NCI-H2171 (cell line): Measurements from ENCODE around the gene MRM2.

ENCODE experiments used
- DNase-seq: peaks from one replicate; lab custom pipeline; 2025; lab: John Stamatoyannopoulos, UW

MRM2 gene

DNA sequence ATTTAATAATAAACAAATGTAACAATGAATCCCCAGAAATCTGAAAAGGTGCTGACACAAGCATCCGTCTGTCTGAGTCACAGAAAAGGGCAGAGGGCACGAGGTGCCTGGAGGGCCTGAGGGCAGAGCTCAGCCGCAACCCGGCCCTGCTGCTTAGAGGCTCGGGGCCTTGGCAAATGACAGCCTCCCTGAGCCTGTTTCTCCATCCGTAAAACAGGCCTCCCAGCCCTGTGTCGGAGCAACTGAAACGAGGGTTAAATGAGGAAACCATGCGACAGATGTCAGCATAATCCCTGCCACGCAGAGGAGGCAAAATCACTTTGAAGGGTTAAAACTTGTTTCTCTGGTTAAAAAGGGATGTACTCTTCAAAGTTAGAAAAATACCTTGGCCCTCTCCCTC, 24.9 kb upstream of the MRM2 start:
- peak; percentile 37 for DNase-seq

DNA sequence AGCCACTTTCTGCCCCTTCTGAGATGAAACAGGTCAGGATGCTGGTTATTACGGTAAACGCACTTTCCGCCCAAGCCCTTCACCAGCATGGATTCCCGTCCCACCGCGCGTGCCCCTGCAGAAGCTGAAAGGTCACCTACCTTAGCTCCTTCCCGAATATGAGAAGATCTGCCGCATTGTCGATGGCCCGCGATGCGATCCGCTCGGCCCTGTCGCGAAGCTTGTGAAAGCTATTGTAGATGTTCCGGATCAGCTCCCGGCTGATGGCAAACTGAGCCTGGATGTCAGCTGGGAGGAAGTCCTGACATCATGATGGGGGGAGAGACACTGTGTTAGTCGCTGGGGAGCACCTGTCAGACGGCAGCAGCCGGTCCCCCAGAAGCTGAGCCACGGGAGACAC, 22.2 kb upstream of the MRM2 start:
- no peak for DNase-seq

DNA sequence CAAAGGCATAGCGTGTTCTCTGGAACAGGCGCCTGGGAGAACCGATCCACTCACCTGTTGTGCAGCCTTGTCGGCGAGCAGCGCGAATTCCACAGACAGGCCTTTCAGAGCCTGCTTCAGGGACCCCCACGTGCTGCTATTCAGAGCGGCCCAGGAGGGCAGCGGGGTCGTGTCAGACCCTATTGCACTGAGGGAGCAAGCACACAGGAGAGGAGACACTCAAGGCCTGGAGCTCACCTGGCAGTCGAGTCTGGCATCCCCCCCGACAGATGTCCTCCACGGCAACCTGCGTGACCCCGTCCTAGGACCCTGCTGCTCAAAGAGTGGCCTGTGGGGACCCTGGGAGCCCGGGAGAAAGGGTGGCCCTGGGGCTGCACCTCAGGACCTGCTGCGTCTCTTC, 21.2 kb upstream of the MRM2 start:
- DNase-seq = no peak

DNA sequence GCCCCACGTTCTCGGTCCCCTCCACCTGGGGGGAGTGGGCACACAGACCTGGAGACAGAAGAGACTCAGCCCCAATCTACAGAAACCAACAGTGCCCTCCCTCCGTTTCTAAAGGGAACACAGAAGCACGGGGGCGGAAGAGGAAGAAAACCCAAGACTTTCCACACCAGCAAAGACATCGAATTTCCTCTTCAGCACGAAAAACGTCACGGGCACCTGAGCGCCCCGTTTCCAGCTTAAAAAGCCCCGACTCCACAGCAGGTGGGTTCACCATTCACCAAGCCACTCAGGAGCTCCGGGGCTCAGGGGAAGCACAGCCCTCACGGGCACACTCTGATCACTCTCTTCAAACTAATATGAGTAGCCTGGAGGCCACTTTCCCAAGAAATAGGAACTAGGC, 19.6 kb upstream of the MRM2 start:
- DNase-seq = no peak

DNA sequence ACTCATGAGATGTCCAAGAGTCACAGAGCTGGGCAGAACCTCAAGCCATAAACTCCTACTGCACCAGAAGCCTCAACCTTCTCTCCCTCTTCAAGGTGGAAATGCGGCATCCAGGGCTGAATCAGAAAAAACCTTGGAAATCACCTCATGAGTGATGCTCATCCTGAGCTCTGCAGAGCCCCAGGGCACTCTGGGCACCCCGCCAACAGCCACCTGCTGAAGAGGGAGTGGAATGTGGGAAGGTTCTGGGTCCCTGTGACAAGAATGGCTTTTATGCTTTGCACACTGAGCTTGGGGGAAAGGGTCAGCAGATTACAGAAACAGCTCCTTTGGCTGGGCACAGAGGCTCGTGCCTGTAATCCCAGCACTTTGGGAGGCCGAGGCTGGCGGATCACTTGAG, 18.8 kb upstream of the MRM2 start:
- DNase-seq = peak; percentile 72

DNA sequence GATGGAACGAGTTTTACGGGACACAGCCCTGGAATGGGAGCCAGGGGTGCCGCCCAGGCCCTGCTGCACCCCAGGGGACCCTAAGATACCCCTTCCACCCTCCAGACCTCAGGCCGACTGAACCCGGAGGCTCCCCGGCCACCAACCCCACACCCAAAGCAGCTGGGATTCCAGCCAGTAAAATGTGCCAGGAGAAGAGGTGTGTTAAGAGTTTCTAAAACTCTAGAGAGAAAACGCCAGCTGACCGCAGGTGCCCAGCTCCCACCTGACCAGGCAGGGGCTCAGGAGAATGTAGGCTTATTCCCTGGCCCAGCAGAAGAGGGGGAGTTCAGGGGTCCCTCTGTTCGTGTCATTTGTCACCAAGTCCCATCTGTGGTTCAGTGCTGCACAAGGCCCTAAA, 17.5 kb upstream of the MRM2 start:
- DNase-seq = no peak

DNA sequence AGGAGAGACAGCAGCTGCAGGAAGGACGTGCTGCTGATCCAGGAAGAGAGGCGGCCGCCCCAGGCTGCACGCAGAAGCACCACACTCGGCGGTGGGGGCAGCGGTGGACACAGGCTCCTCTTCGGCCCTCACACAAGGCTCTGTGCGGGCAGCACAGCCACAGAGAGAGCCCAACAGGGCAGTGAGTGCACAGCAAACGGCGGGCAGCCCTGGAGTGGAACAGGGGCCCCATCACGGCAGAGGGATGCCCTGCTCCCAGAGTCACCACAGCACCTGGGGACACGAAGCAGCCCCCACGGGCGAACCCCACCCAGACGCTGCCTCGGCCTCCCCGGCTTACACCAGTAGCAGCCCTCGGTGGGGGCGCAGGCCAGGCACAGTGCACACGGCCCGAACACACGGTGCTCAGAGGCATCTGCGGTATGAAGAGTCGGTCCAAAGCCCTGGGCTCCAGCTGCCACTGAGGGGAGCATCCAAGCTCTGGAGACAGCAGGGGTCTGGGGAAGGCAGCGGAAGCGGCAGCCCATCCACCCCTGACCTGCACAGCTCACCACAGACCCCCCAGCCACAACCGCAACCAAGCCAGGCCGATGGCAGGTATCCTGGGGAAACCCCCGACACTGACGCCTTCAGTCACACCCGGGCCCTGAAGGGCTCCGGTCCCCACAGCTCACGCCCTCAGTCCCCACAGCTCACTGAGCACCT, 16.8 kb upstream of the MRM2 start:
- no peak for DNase-seq

DNA sequence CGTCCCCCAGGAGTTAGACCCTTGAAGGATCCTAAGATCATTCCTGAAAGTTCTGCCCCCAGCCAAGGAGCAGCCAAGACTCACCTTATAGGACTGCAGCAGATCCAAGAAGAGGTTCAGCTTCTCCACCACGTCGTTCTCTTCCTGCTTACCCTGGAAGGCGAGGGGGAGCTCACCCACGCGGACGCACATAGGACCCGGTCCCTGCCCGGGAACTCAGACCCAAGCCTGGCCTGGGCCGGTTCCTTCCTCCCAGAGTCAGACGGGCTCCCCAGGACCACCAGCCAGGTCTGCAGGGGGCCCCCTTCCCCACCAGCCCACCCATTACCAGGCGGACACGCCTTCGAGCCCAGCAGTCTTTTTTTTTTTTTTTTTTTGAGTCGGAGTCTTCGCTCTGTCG, 15.6 kb upstream of the MRM2 start:
- no peak for DNase-seq

DNA sequence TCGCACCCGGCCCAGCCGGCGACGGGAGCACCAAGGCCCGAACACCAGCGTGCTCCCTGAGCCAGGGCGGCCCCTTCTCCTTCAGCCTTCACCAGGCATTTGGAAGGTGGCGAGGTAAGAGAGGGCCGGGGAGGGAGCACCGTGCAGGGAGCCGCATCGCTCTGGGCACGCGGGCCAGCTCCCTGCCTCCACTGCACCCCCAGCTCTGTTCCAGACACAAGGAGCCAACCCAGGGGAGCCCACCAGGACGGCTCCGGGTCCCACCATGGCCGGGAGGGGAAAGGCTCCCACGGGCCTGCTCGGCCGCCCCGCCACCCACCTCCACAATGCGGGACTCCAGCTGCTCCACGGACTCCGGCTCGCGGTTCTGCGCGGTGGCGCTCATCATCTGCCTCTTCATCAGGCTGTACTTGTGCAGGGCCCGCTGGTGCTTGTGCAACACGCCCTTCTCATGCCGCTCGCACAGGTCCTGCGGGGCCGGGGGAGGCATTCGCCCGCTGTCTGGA, 15.1 kb upstream of the MRM2 start:
- no peak for DNase-seq

DNA sequence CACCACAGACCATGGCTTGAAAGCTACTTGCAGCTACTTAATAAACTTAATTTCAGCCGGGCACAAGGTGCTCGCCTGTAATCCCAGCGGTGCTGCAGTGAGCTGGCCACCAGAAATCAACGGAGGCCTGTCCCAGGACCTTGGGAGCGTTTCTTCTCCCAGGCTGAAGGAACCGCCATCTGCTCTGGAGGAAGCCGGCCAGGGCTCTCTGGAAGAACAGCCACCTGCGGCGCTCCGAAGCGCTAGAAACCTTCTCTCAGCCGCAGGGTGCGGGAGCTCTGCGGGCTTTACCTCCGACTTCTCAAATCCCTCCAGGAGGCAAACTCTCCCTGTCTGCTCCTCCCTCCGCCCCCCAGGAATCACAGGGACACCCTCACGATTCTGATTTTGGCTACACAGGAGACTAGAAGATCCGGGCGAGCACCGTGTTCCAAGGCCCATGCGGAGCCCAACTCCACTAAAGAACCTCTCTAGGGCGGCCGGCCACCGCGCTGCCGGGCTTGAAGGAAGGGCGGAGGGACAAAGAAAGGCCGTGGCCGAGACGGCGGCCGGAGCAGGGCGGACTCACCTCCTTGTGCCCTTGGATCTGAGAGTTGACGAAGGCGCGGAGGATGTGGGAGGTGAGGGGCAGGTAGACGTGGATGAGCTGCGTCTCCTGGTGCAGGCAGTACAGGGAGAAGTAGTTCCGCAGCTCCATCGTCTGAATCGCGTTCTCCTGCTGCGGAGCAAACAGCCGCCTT, 14.5 kb upstream of the MRM2 start:
- no peak for DNase-seq

DNA sequence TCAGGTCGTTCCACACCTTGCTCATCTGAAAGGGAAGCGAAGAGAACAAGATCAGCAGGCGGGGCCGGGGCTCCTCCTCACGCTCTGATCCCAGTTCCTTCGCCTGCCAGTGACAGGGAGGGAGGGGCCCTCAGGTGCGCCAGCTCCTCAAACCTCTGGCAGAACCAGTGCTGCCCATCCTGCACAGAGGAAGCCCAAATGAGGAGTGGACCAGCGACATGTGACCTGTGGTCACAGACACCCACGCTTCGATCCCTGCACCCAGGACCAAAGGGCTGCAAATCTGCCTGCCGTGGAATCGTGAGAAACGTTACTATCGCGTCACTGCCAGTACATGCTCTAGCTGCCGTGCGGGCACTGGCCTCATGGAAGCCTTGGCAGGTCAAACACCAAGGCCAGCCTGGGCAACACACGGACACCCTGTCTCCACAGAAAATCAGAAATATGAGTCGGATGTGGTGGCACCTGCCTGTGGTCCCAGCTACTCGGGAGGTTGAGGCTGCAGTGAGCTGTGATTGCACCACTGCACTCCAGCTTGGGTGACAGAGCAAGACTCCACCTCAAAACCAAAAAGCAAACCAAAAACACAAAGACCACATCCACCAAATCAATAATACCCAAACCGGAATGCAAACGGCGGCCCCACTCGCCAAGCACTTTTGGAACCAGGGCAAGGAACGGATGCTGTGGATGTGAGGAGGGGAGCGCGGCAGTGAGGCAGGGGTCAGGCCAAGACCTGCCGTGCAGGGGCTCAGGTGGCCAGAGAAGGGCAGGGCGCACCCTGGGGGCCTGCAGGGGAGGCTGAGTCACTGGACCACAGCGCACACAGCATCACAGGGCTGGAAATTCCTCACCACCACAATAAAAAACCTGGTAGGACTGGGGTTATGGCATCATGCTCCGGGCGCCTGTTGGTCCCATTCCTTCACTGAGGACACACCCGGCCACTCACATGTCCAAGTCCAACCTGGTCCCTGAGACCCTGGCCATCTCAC, 13.4 kb upstream of the MRM2 start:
- no peak for DNase-seq

DNA sequence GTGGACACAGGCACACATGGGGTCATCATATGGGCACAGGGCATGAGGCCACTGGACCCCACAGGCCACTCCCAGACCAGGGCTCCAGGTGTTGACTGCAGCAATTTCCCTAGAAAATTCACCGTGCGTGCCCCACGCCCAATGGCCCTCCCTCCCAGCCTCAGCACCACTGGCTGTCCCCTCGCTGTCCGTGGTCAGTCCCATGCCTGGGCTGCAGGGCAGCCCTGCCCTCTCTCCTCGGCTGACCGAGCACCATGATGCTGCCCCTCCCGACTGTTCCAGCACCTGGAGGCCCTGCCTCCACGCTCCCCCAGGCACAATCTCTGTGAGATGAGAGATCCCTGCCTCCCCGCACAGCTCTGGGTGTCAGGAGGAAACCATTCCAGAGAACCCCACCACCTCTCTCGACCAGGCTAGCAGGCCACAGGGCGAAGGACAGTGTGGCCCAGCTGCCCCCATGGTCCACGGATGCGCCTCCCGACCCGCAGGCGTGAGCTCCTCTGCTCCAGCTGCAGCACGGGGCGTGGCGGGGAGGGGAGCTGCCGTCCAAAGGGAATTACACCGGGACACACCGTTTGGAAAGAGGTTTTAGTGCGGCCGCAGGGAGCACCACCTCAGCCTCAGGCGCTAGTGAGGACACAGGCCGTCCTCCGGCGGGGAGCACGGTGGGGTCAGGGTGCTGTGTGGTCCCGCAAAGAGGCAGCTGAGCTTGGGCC, 12.6 kb upstream of the MRM2 start:
- no peak for DNase-seq

DNA sequence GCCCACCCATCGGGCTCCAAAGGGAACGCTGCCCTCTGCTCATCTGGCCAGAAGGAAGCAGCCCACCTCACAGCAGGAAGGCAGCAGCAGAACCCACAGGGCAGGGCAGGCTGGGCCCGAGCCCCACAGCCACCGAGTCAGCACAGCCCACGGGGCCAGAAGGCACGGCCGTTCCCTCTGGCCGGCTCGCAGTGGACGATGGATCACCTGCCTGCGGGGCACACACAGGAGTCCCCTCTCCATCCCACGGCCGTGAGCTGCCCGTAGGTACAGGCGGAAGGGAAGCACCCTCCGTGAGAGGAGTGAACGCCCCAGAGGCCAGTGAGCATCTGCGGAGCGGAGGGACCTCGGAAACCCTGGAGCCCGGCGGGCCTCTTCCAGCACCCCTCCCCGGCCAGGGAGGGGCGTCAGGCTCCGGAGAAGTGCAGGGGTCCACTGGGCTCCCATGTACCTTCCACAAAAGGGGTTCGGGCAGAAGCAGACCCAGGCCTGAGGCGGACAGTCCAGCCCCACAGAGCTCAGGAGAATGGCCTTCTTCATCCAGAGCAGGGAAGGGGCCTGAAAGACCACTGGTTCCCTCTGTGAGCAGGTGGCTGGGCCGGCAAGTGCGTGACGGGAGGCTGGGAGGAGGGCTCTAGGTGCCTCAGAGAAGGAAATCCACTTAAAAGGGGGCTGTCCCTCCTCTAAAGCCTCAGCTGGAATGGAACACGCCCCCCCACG, 11.7 kb upstream of the MRM2 start:
- no peak for DNase-seq

DNA sequence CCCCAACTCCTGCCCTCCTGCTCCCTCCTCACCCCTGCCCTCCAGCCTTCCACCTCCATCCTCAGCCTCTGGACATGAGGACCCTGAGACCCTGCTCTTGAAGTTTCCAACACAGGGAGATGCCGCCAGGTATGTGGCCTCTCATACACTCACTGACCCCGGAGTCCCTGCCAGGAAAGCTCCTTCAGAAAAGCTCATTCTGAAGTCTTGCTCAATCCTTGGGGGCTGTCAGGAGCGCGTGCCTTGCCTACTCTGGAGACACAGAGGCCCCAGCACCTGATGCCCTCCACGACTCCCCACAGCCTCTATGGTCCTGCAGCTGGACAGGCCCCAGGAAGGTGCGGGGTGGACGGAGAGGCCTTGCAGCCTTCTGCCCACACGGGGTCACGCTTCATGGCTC, 11.0 kb upstream of the MRM2 start:
- no peak for DNase-seq

DNA sequence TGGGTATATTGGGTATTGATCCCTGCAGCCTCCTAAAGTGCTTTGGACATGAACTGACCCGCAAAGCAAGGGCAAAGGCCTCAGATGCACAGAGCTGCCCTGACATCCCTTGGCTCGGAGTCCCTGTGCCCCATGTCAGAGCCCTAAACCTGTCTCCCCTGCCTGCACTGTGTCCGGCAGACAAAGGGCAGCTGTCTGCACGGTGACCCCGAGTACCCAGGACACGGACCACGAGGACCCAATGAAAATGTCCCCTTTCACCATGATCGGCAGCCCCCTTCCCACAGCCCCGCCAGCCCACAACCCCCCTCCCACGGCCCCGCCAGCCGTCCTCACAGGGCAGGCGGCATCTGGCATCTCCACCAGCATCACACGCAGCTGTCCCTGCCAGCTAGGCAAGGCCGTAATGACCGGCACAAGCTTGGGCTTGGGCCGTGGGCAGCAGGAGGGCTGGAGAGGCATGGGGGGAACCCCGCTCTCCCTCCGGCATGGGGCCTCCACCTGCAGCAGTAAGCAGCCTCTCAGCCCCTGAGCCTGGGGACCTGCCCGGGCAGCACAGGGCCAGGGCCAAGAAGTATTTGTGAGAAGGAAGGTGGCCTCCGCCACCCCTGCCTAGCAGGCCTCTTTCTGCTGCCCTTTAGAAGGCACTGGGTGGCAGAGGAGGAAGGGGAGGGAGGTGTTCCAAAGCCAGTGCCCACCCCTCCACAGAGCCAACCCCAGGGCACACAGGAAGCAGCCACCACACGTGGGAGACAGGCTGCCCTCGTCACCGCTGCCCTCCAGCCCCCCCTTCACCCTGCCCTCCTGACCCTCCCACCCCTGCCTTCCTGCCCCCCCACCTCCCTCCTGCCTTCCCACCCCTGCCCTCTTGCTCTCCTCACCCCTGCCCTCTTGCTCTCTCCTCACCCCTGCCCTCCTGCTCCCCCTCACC, 10.1 kb upstream of the MRM2 start:
- DNase-seq = no peak

DNA sequence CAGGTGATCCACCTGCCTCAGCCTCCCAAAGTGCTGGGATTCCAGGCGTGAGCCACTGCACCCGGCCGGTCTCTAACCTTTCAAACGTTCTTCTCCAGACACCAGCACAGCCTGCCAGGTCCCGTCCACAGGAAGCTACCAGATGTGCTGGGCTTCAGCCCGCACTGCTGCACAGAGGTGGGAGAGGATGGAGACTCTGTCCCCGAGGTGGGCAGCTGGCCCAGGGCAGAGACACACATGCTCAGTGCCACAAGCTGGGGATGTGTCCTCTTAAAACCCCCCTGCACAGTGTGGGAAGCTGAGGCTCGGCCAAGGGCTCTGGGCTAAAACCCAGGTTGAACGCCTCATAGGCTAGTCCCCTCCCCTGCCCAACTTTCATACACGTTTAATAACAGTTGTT, 9.4 kb upstream of the MRM2 start:
- no peak for DNase-seq

DNA sequence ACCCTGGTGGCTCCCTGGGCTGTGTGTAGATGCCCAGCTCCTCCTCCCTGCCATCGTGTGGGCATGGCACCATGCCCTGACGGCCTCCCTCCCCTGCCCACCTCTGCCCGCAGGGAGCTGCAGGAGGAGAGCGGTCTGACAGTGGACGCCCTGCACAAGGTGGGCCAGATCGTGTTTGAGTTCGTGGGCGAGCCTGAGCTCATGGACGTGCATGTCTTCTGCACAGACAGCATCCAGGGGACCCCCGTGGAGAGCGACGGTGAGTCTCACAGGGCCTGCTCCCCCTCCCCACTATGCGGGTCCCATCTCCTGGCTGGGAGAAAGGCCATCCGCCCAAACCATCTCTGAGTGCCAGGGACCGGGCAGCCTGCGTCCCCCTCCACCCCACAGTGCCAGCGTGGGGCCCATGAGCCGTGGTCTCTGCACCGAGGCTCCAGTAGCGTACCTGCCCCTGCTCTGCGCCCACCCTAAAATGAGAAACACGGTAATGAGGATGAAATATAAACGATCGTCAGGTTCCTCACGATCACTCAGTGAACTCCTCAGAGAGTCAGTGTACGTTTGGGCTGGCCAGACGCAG, 7.8 kb upstream of the MRM2 start:
- no peak for DNase-seq

DNA sequence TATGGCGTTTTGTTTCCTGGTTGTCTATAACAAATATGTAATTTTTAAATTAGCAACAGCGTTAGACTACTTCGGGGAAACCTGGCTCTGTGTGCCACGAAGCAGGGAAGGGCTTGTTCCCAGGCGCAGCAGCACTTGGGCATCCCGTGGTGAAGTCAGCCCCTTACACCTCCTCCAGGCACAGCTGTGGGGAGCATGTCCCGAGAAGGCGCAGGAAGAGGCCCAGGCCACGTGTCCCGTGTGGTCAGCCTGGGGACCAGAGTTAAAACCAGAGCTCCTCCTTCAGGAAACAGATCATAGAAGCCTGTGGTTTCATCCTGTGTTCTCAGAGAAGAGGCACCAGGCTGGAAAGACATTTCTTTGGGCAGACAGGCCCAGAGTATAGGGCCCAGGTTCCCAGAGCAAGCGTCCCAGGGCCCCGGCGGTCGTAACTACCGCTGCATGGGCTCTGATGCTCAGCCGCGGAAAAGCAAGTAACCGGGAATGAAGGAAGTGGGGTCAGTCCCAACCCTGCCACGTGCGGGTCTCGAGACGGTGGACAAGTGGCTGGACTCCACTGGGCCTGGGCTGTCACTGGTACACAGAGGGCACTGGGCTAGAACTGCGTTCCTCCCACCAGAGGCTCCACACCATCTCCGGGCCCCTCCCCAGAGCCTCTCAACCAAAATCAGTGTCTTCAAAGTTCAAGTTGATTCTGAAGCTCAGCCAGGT, 7.1 kb upstream of the MRM2 start:
- DNase-seq = no peak
